Measurements from ENCODE around the gene CFAP299.

The CFAP299 gene

DNA sequence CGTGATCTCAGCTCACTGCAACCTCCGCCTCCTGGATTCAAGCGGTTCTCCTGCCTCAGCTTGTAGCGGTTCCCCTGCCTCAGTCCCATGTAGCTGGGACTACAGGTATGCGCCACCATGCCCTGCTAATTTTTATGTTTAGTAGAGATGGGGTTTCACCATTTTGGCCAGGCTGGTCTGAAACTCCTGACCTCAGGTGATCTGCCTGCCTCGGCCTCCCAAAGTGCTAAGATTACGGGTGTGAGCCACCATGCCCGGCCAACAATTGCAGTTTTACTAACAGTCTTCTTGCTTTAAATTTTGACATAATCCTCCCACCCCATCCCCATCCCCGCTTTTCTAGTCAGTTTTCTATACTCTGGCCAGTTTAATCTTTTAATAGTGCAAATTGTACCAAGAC, 112.0 kb downstream of the CFAP299 start:
- DNase-seq (ENCODE audit: low spot score), result no peak

DNA sequence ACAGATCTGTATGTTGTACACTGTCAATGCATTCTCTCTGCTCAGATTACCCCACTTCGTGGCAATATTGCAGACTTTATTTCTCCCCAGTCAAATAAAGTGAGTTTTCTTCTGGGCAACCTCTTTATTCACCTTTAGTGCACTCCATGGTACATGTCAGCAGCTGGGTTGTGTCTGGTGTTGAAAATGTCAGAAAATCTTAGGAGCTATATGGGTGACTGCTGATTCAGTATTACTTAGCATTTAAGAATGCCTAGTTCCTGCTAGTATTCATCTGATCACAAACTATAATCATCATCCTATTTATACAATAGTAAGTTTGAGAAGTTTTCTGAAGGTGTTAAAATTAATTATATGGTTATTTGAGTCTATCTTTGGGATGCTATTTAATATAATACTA, 112.5 kb downstream of the CFAP299 start:
- no peak for DNase-seq (ENCODE audit: low spot score)

DNA sequence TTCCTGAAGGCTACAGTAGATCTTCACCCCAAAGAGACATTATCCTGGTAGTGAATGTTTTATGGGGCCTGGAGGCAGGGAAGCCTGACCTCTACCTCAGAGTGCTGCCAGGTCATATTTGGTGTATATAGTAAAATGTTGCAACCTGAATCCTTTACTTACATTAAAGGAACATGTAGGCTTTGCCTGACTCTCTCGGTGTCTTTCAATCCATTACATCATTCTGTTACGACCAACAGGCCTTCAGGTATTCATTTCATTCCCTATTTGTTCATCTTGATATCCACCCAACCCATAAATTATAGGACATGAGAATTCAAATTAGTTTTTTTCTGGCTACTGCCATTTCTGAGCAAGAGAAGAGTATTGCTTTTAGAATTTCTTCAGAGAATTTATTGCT, 116.5 kb downstream of the CFAP299 start:
- DNase-seq (ENCODE audit: low spot score), result no peak

DNA sequence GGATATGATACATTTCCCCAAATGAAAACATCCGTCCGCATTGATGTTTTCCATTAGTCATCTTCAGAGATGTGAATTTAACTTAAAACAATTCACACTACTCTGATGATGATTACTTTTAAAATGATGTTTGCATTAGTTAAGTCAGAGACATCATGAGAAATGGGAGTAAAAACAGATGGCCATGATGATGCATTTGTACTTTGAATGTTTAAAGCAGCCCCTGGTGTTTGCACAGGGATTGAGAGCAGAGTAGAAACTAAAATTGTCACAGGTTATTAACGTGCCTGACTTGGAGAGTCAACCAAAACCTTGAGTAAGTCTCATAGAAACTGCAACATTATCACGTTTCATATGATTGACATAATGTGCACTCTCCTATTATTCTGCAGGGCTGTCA, 117.2 kb downstream of the CFAP299 start:
- DNase-seq (ENCODE audit: low spot score), result no peak

DNA sequence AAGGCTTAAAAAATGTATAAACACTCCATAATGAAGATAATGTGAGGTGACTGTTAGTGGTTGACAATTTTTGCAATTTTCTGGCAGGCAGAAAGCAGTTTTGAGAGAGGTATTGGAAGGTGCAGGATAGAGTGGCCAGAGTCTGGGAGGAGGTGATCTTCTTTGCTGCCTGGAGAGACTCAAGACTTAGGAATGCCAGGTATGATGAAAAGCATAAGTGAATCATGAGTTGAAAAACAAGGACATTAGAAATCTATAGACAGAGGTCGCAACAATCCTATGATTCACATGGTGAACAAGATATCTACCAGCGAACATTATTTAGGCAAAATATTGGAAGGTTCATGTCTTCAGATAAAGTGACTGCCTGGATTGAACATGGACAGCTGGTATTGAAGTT, 118.5 kb downstream of the CFAP299 start:
- no peak for DNase-seq (ENCODE audit: low spot score)

DNA sequence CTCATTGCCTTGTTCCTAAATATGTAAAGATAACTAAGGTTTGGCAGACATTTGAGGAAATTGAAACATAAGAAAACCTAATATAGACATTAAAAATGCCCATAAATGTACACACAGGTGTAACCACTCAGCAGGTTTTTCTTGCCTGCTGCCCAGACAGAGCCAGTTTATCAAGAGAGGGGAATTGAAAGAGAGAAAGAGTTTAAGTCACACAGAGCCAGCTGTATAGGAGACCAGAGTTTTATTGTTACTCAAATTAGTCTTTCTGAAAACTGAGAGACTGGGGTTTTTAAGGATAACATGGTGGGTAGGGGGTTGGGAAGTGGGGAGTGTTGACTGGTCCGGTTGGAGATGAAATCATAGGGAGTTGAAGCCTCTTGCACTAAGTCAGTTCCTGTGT, 119.0 kb downstream of the CFAP299 start:
- no peak for DNase-seq (ENCODE audit: low spot score)

DNA sequence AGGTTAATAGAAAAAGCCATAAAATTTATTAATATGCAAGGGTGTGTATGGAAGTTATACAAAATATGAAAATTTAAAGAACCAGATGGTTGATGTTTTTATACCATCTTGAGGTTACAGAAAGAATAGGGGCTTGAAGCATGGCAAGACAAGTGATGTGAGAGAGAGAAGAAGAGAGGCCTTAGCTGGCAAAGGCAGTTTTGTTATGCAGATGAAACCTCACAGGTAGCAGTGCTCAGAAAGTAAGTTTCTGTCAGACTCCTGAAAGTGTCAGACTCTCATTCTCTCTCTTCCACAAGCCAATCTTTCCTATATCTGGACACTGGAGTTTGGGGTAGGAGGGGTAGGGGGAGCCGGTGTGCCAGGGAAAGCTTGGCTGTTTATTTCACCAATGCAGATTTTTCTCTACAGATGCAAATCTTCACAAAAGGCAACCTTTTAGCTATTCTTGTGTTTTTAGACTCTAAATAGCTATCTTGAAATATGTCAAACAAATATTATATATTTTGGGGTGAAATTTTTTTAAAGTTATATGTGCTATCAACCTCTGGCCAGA, 124.5 kb downstream of the CFAP299 start:
- DNase-seq (ENCODE audit: low spot score), result no peak

DNA sequence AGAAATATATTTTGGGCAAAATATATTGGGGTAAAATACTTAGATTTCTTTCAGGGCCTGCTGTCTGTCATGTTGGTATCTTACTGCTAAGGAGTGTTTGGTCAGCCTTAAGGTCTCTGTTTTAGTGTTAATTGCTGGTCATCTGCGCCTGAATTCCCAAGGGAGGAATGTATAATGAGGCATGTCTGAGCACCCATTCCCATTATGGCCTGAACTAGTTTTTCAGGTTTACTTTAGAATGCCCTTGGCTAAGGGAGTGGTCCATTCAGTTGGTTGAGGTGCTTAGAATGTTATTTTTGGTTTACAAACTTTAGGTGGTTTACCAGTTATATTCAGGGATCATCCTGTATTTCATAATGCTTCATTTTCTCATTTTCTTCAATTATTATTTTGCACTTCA, 125.9 kb downstream of the CFAP299 start:
- no peak for DNase-seq (ENCODE audit: low spot score)

DNA sequence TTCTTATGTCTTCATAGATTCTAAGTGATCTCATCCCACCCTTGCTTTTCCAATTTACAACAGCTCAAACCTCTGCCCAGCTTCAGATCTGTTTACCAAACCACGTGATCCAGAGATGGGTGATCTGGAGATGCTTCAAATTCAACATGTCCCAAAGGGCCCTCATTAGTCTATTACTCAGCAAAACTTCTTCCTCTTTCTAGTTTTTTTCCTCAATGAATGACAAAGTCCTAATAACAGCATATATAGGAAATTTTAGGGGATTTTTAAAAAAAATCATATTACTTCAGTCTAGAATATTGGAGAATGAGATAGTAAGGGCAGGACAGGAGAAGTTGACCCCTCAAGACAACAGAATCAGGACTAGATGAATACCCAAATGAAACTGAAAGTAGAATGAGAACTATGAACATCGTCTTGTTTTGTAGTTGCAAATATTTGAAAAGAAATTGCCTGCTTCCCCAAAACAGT, 127.1 kb downstream of the CFAP299 start:
- no peak for DNase-seq (ENCODE audit: low spot score)

DNA sequence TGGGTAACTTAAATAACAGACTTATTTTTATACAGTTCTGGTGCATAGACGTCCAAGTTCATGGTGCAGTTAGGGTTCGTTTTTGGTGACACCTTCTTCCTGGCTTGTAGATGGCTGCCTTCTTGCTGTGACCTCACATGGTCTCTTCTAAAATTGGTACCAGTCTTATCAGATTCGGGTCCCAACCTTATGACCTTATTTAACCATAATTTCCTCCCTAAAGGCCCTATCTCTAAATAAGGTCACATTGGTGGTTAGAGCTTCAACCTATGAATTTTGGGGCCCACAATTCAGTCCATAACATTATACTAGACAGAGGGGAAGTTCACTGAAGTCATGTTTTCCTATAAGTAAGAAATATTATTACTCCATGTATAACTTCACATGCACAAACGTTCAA, 128.0 kb downstream of the CFAP299 start:
- DNase-seq (ENCODE audit: low spot score), result no peak

DNA sequence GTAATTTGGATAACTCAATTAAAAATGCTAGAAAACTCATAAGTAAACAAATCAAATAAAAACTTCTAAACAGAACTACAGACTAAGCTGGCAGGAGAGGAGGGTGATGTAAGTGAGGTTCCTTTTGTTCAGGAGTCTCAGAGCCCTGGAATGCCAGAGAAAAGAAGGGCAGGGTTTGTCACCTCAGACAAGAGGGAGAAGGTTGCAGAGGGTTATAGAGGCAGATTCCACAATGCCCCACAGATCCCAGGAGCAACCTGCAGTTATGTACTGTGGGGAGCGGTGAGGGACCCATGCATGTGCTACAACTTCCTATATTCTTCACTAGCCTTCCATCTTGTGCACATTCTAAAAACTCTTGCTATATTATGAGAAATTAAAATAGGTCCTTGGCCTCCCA, 129.7 kb downstream of the CFAP299 start:
- DNase-seq (ENCODE audit: low spot score), result no peak

DNA sequence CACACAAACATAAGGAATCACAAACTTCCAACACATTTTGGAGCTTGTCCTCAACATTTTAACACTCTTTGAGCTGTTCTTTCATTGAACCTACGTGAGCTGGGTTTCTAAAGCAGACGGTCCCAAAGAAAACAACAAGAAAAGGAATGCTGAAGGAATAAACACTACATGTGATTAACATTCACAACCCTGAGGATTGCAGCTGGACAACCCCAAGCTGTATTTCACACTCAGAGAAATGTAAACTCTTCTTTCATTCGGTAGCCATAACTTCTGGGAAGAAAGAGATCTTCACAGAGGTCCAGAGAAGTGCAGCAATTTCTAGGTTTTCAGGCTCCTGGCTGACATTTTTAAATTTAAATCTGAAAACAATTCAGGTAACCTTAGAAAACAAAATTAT, 130.2 kb downstream of the CFAP299 start:
- no peak for DNase-seq (ENCODE audit: low spot score)

DNA sequence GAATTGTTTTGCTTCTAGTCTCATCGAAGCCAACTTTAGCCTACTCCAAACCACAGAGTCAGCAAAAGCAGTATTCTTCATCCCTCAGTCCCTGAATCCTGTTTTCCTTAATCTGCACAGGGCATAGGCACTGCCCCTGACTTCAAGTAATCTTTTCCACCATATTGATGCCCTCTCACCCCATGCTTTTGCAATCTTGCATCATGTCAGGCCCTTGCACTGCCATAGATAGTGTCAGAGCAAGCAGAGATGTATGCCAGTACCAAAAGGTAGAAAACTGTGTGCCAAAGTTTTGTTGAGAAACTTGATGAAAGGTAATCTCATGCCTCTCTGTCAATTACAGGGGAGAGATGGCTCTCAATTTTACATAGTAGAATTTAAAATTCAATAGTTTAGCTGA, 131.1 kb downstream of the CFAP299 start:
- no peak for DNase-seq (ENCODE audit: low spot score)

DNA sequence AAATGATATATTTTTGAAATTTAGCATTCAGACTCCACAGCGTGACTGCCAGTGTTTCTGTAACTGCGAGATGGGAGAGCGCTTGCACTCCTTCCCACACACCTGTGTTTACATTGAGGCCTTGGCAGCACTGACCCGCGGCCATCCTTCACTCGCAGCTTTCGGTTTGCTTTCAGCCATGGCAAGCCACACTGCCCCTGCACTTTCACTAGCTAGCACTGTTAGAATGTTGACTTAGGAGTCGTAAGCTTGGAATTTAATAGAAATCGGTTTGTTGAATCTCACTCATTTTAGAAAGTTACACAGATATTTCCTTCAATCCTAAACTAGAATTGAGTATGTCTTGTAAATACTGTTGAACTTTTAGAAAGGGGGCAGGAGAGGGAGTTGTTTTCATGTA, 136.2 kb downstream of the CFAP299 start:
- no peak for DNase-seq (ENCODE audit: low spot score)

DNA sequence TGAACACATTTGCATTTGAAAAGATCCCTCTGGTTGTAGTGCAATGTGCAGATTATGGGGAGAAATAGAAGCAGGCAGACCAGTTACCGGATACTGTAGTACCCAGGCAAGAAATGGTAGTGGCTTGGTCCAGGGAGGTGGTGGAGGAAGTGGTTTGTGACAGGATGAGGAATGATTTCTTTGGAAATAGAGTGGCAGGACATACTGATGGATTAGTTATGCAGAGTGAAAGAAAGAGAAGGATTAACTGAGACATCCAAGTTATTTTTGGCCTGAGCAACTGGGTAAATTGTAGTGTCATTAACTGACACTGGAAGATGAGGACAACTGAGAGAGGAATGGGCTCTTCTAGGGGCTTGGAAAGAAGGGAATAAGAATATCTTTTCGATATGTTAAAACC, 139.7 kb downstream of the CFAP299 start:
- no peak for DNase-seq (ENCODE audit: low spot score)

DNA sequence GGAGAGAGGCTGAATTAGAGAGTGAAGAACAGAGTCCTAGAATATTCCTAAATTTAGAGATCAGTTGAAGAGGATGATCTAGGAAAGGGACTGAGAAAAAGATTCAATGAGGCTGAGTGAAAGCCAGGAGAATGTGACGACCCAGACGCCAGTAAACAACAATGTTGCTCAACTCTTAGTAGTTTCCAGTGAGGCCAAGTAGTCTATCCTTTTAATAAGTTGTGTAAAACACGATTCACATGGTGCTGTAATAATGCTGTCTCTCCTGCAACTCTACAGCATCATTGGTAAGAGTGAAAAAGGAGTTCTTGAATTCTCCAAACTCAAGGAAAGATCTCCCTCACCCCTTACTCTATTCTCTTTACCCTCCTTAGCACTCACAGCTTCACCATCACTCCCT, 140.3 kb downstream of the CFAP299 start:
- DNase-seq (ENCODE audit: low spot score), result no peak

DNA sequence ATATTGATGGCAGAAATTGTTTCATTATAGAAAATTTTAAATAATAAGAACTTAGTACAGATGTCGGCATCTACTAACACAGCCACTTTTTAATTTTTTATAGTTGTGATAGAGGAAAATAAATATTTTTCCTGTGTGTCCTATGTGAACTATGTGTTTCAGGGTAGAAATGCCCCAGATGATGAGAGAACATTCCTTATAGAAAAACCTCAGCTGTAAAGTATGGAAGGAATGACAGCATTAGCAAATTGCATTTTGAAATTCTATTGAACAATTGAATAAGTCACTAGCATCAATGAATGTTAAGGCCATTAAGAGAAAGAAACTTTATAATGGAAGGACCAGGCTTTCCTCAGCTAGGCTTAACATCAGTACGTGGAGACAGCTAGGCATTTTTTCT, 149.2 kb downstream of the CFAP299 start:
- DNase-seq (ENCODE audit: low spot score), result no peak

DNA sequence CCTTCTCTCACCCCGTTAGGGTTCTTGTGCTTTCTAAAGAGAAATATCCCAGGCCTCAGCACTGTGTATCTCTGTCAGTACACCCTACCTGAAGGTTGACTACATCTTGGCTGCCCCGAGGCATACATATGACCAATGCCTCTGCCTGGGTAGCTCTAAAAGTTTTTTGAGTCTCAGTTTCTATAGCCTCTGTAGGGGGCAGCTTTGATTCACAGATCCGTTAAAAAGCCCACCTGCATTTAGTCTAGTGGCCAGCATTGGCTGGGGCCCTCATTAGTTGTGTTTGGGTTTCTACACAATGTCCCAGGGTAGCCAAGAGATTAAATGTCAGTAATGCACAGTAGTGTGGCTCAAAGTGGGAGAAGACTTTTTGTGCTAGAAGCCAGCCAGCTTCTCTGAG, 151.1 kb downstream of the CFAP299 start:
- DNase-seq (ENCODE audit: low spot score), result no peak

DNA sequence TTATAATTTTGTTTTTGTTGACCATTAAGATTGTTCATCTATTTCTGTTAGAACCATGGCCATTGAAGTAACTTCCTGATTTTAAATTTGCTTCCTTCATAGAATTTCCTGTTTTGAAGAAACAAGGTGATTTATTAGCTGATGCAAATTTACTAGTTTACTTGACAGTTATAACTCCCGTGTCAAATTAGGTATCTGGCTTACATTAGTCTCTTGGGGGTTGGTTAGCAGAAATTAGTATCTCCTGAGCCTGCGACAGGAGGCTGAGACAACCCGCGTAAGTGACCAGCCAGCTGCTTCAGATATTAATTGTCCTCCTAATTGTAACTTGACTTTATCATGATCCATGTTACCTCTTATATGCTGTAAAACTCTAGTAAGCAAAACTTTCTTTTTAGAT, 154.3 kb downstream of the CFAP299 start:
- no peak for DNase-seq (ENCODE audit: low spot score)

DNA sequence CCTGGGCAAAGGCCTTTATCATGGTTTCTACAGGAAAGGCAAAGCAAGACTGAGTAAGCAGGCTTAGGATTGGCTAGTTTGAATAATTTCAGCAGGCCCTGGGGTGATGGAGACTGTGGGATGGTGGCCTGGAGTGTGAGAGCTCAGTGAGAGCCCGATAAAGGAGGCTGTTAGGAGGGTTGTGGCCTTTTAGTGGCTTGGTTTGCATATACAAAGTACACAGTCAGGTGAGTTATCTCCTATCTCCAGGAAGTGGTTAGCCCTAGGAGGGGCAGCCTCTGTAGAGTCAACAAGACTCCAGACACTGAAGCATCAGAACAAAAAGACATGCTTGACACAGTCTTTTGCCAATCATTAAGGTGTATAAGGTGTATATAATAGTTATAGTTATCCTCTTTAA, 157.2 kb downstream of the CFAP299 start:
- no peak for DNase-seq (ENCODE audit: low spot score)

DNA sequence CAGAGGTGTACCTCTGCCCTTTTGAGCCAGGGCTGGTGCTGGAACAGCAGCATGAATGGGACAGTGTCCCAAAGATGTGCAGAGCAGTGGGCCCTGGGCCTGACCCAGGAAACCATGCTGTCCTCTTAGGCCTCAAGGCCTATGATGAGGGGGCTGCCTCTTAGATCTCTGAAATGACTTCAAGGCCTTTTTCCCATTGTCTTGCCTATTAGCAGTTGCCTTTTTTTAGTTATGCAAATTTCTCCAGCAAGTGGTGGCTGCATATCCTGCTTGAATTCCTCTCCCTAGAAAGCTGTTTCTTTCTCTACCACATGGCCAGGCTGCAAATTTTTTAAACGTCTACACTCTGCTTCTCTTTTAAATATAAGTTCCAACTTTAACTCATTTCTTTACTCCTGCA, 160.3 kb downstream of the CFAP299 start:
- DNase-seq (ENCODE audit: low spot score), result no peak

DNA sequence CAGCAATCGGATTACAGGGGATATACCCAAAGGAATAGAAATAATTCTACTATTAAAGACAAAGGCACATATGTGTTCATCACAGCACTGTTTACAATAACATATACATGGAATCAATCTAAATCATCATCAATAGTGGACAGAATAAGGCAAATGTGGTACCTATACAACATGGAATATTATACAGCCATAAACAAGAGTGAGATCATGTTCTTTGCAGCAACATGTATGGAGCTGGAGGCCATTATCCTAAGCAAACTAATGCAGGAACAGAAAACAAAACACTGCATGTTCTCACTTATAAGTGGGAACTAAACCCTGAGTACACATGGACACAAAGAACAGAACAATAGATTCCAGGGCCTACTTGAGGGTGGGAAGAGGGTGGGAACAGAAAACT, 163.2 kb downstream of the CFAP299 start:
- no peak for DNase-seq (ENCODE audit: low spot score)

DNA sequence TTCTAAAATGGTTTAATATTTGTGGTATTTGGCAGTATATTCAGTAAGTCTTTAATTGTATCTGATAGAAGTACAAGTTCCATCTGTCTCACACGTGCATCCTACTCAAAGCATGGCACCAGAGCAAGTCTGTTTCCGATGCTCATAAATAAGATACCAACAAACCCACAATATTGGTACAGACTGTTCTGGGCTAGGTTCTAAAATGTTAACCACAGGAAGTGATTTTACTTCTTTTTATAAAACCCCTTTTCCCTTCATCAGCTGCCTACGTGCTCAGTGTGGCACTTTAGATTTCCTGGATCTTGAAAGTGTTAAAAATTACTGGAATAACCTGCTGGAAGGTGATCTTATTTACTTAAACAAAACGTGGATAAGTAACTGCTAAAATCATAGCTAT, 165.1 kb downstream of the CFAP299 start:
- DNase-seq (ENCODE audit: low spot score), result no peak

DNA sequence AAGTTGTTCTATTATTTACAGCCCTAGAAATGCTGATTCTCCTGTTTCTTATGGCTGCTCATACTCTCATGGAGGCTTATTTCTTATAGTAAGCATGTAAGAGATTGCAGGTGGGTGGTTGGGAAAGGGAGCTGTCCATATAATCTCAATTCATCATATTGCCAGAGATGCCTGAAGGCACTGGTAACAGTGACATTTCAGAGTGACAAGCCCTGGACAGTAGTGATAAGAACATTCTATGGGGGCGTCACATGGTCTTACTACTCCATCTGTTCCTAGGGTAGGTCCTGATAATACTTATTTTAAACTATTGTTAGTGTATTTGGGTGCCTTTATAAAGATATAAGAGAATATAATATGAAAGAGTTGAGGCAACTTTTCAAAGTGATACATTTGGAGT, 171.5 kb downstream of the CFAP299 start:
- DNase-seq (ENCODE audit: low spot score), result no peak

DNA sequence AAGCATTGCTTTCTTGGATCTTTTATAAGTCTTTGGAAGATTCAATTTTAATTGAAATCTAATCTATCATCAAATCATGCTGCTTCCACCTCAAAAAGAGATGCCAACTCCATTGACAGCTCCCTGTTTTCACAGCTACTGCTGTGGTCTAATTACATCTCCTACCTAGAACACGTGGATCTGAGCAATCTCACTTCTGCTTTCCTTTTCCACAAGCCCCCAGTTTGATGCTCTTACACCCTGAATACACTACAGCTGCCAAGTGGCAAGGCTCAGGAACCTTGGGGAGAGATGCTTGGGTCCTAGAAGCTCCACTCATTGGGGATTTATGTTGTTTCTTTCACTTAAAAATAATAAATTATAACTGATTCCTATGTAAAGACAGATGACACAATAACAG, 172.0 kb downstream of the CFAP299 start:
- DNase-seq (ENCODE audit: low spot score), result no peak

All from cerebellar cortex (tissue), 1 donor.